Neural cell (in vitro differentiated cells): ENCODE measurements around the gene ARF3.

ENCODE experiments used
- RAD21 ChIP-seq: fragments of 450-650 bp; conservative IDR thresholded peaks from 2 replicates; pipeline ENCODE4 v1.6.1; 2014; ENCODE audit warnings: antibody characterized with exemption, mild to moderate bottlenecking, moderate library complexity
- TF ChIP-seq, protein P1 (sequence below): fragments of 450-650 bp; IDR thresholded peaks from 2 replicates; pipeline ENCODE4 v1.5.1; 2014; ENCODE audit warnings: antibody characterized with exemption, mild to moderate bottlenecking, moderate library complexity; ENCODE audit not compliant: poor library complexity, severe bottlenecking

DNA sequence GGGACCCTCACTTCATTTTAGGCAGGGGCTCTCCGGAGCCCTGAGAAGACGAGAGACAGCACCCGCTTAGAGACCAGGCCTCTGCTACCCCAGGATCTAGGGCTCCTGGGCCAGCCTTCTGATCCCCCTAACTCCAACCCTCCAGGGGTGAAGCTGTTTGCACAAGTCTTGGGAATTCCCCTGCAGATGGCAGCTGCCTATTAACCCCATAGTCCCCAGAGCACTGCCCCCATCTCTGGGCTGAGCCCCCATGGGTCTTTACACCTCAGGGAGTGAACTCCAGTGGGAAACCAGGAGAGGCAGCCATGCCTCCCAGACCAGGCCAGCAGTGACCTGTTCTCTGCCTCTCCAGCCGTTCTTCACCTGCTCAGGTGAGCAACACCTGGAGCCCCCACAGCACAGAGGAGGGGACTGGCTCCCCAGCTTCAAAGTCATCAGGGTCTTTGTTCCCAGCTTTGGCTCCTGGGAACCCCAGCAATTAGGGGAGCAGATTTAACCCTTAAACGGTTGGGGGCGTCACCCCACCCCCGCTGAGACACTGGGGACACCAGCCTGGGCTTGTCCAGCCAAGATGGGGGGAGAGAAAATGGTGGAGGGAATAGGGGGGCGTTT, 12.0 kb upstream of the ARF3 start:
- TF ChIP-seq, protein P1, sequence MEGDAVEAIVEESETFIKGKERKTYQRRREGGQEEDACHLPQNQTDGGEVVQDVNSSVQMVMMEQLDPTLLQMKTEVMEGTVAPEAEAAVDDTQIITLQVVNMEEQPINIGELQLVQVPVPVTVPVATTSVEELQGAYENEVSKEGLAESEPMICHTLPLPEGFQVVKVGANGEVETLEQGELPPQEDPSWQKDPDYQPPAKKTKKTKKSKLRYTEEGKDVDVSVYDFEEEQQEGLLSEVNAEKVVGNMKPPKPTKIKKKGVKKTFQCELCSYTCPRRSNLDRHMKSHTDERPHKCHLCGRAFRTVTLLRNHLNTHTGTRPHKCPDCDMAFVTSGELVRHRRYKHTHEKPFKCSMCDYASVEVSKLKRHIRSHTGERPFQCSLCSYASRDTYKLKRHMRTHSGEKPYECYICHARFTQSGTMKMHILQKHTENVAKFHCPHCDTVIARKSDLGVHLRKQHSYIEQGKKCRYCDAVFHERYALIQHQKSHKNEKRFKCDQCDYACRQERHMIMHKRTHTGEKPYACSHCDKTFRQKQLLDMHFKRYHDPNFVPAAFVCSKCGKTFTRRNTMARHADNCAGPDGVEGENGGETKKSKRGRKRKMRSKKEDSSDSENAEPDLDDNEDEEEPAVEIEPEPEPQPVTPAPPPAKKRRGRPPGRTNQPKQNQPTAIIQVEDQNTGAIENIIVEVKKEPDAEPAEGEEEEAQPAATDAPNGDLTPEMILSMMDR = no peak
- no peak for TF ChIP-seq RAD21
